Stimulated activated CD8-positive, alpha-beta memory T cell treated with anti-CD3 and anti-CD28 coated beads, Interleukin-7, amount 100 ng/mL, for 24 hours (primary cell): ENCODE data around the gene GARIN5A.
A peak's percentile ranks its signal among the peaks of the same experiment; 100 is the strongest.

Experiments
- DNase-seq: peaks from one replicate; pipeline ENCODE4 v3.0.0-alpha.2; 2020; ENCODE audit warnings: low read depth

Gene GARIN5A

DNA sequence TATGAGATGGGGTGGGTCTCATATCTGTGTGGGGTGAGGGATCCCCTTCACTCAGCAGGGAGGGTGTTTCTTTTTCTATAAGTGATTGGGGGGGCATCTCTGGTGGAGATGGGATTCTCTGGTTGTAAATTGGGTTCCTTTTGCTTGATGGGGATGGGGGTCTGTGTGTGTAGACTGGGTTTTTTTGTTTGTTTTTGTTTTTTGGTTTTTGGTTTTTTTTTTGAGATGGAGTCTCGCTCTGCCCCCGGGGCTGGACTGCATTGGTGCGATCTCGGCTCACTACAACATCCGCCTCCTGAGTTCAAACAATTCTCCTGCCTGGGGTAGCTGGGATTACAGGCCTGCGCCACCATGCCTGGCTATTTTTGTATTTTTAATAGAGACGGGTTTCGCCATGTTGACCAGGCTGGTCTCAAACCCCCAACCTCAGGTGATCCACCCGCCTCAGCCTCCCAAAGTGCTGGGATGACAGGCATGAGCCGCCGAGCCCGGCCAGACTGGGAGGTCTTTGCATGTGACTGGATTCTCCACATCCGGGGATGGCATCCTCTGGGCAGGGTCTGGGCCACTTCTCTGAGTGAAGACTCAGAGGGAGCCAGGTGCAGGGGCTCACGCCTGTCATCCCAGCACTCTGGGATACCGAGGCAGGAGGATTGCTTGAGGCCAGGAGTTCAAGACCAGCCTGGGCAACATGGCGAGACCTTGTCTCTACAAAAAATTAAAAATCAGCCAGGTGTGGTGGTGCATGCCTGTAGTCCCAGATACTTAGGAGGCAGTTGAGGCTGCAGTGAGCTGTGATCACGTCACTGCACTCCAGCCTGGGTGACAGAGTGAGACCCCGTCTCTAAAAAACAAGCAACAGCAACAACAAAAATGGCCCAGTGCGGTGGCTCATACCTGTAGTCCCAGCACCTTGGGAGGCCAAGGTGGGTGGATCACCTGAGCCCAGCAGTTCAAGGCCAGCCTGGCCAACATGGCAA, 43.2 kb downstream of the GARIN5A start:
- DNase-seq, result no peak

DNA sequence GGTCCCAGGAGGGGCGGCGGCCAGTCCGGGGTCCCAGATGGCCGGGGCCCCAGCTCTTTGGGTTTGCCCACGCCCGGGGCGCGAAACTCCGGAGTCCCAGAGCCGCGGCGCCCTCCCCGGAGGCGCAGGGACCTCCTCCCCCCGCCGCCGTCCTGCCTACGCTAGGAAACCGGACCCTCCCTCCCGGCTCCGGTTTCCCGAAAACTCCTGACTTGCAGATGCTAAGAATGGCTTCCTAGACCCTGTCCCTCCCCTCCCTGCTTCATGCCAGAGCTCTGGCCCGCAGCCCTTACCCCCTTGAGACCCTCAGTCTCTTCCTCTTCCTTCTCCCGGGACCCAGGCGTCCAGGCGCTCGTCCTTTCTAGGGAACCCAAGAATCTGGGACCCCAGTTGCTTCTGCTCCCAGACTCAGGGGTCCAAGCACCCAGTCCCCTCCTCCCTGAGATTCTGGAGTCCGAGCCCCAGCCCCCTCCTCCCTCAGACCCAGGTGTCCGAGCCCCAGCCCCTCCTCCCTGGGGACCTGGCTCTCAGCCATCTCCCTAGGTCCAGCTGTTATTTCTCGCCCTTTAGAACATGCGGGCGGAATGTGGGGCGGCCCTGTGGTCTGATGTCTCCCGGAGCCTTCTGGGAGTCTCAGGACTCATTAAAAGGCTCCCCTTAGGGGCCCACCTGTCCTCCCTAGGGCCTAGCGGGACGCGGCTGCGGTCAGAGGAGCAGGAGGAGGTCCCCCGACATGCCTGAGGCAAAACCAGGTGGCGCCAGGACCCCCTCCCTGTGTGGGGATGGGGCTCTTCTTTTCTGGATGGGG, 44.2 kb downstream of the GARIN5A start, which contains the start of gene MYBPC2:
MYBPC2 (plus strand) TSS at position 672 of the 808 bp plus-strand sequence; CDS start at position 734, 62 bp downstream.
- DNase-seq, result no peak

DNA sequence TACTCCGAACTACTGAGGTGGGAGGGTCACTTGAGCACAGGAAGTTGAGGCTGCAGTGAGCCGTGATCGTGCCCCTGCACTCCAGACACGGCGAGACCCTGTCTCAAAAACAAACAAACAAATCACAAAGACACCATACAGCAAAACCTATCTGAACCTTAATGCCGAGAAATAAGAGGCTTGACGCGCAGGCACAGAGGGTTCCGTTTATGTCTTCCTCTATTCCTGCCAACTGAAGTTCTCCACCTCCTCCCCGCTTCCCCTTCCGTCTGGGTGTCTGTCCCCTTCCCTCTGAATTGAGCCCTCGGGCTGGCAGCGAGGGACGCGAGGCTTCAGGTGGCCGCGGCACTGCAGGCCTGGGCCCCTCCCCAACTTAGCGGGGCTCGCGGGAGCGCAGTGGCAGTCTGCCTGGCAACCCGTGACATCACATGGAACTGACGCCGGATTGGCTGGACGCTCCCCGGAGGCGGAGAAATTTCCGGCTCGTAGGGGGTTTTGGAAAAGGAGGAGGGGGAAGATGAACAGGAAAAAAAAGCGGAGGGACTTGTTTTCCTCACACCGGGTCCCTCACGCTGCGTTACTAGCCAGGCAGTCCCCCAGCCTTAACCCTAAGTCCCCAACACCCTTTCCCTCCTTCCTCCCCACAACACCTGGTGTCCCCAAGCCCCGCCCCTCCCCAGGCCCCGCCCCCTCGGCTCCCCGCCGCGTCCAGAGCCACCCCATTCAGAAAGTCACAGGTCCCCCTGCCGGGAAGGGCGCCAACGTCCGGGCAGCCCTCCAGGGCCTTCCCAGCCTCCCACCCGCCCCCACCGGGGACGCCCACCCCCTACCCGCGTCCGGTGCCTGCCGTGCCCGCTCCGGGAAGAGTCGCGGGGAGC, 45.1 kb downstream of the GARIN5A start:
- peak; percentile 71 for DNase-seq

GRCh38 chr19:50430888-50431342, 45.7 kb downstream of the GARIN5A start:
- no peak for DNase-seq

DNA sequence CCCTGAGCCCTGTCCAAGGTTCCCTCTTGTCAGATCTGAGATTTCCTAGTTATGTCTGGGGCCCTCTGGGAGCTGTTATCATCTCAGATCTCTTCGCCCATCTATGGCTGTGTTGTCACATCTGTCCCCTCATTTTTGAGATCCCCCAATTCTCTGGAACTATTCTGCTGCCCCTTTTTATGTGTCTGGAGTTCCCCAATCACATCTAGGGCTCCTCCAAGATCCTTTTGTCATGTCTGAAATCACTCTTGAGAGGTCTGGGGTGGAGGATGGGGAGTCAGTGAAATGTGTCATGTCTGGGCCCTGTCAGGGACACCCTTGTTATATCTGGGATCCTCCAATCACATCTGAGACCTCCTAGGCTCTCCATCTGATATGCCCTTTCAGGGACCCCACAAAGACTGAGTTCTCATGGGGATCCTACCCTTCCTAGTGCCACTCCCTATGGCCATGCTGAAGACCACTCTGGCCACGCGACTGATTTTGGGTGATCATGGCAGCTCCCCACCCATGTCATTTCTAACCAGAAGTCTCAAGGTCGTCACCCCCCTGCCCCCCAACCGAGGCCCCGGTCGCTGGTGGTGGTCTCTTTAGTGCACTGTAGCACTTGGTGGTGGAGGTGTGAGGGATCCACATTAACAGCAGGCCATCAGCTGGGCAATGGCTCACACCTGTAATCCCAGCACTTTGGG, 47.7 kb downstream of the GARIN5A start:
- DNase-seq, result no peak

GRCh38 chr19:50427997-50428425, 48.6 kb downstream of the GARIN5A start:
- no peak for DNase-seq

DNA sequence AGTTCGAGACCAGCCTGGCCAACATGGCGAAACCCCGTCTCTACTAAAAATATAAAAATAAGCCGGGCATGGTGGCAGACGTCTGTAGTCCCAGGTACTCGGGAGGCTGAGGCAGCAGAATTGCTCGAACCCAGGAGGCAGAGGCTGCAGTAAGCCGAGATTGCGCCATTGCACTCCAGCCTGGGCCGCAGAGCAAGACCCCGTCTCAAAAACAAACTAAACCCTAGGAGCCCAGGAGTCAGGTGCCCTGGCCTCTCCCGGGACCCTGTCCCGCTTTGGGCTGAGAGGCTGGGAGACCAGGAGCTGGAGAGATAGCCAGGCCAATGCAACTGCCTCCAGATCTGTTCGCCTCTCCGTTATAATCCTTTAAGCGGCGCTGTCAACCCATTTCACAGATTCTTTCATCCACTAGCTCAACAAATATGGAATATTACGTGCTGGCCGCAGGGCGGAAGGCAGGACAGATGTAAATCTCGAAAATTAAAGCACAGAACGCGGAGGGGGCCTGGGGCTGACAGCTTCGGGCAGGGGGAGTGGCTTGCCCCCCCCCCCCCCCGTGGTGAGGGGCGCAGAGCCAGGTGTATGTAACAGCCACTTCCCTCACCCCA, 49.2 kb downstream of the GARIN5A start:
- no peak for DNase-seq

GRCh38 chr19:50425581-50425980, 51.1 kb downstream of the GARIN5A start:
- DNase-seq, result no peak

DNA sequence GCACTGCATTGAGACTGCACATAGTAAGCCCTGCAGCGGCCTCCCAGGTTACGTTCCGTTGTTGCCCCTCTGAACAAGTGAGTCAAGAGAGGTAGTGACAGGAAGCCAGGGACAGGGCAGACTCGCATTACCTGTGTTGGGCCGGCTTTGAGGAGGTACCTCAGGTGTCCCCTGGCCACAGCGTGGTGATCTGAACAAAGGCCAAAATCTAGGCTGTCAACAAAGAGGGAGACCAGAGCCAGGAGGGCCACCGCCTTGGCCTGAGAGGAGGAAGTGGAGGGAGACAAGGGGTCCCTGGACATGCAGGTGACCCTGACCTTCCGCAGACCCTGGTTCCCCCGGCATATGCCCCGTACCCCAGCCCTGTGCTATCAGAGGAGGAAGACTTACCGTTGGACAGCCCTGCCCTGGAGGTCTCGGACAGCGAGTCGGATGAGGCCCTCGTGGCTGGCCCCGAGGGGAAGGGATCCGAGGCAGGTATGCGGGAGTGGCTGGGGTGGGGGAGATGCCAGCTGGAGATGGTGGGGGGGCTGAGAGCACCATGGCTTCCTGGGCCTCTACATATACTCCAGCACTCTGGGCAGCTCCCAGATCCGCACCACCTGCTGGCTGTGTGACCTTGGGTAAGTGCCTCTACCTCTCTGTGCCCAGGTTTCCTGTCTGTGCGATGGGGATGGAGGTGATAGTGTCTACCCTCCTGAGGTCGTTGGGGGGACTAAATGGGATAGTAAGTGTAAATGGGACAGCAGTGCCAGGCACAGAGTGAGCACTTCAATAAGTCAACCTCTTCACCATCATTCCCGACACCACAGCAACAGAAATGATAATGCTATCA, 53.2 kb downstream of the GARIN5A start:
- DNase-seq, result no peak

- DNase-seq, result no peak
Observed at GRCh38 chr19:50422397-50423278, 54.0 kb downstream of the GARIN5A start.

- DNase-seq, result no peak
Observed at GRCh38 chr19:50420808-50421207, 55.8 kb downstream of the GARIN5A start.

DNA sequence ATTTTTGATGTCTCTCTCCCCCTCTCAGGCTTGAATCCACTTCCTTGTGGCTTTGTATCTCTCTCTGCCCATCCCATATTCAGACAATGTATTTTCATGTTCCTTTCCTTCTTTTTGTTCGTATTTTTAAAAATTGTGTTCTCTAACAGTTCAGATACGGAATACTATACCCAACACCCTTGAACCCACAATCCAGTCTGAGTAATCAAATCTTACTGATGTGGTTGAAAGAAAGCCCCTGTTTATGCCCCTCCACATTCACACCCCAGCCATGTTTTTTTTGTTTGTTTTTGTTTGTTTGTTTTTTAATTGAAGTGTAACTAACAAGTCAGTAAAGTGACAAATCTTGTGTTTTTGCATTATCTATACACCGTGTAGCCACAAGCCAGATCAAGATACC, 56.5 kb downstream of the GARIN5A start:
- no peak for DNase-seq

DNA sequence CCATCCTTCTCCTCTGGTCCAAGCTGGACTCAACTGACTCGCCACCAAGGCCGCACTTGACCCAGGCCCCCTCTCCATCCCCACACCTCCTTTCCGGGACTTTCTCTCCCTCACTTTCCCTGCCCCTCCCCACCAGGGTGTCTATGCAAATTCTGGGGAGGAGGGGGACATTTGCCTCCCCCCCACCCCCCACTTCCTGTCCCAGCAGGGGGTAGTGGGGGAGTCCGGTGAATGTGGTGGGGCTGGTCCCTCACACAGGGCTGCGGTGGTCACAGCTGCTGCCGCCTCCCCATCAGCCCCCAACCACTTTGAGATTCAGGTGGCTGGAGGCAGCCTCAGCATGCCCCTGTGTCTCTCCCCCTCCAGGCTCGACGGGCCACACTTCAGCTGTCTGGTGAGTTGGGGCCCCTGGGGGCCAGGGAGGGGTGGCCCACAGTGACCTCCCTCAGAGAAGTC, 57.0 kb downstream of the GARIN5A start:
- DNase-seq, result no peak

GRCh38 chr19:50419022-50419579, 57.5 kb downstream of the GARIN5A start:
- no peak for DNase-seq

GRCh38 chr19:50418176-50419021, 58.2 kb downstream of the GARIN5A start, which contains the start of gene SPIB:
SPIB (plus strand) TSS chr19:50418938; CDS start chr19:50418963, 25 bp downstream.
- DNase-seq, result no peak

- DNase-seq, result no peak
Observed at GRCh38 chr19:50417111-50418081, 59.3 kb downstream of the GARIN5A start.
